K562 (cell line): ENCODE data around the gene RBBP5. TPM values are rescaled to one million over a fixed set of nuclear protein-coding genes. Genes with fewer than 3 reads are reported as not detected.

Experiments used
- BRD4 ChIP-seq: fragments of 200-600 bp; sonication (generic); IDR thresholded peaks from 2 replicates; pipeline ENCODE4 v1.6.1; 2017; ENCODE audit warnings: inconsistent platforms
- CBFA2T2 ChIP-seq: fragments of 450-650 bp; conservative IDR thresholded peaks from 2 replicates; pipeline ENCODE4 v1.6.1; 2017; ENCODE audit warnings: mild to moderate bottlenecking
- CHD1 ChIP-seq: fragments of 200-600 bp; sonication (generic); IDR thresholded peaks from one replicate; pipeline ENCODE4 v1.6.1; 2012; ENCODE audit warnings: mild to moderate bottlenecking, moderate library complexity, low read length, inconsistent platforms
- DACH1 ChIP-seq: fragments of 450-650 bp; IDR thresholded peaks from 2 replicates; pipeline ENCODE4 v1.6.1; 2018; ENCODE audit not compliant: partially characterized antibody
- EHMT2 ChIP-seq: fragments of 450-650 bp; IDR thresholded peaks from 2 replicates; pipeline ENCODE4 v1.6.1; 2018; ENCODE audit warnings: antibody characterized with exemption
- FOXA3 ChIP-seq, 2 experiments: fragments of 450-650 bp in 1 of 2; sonication (generic) in 1 of 2; formaldehyde crosslinking; IDR thresholded peaks in 1 of 2; conservative IDR thresholded peaks in 1 of 2; 2 replicates each; pipeline versions ENCODE4 v1.4.0 to v1.8.0; 2020 to 2022; ENCODE audit warnings: mild to moderate bottlenecking in 2 of 2, missing genetic modification reagents in 1 of 2
- LCOR ChIP-seq: sonication (generic); formaldehyde crosslinking; IDR thresholded peaks from 2 replicates; pipeline ENCODE4 v1.8.0; 2022; ENCODE audit warnings: mild to moderate bottlenecking, missing genetic modification reagents
- NFIC ChIP-seq: fragments of 450-650 bp; IDR thresholded peaks from 2 replicates; pipeline ENCODE4 v1.6.1; 2017; ENCODE audit warnings: mild to moderate bottlenecking, inconsistent platforms
- NR4A1 ChIP-seq, 2 experiments: fragments of 250-450 bp in 1 of 2; fragments of 450-650 bp in 1 of 2; sonication (Bioruptor Pico) in 1 of 2; IDR thresholded peaks; 2 replicates each; pipeline versions ENCODE4 v1.4.0 to v1.6.1; 2016 to 2020; ENCODE audit warnings: mild to moderate bottlenecking in 2 of 2, missing compliant biosample characterization in 1 of 2, missing genetic modification characterization in 1 of 2, moderate library complexity in 1 of 2
- POLR2H ChIP-seq: IDR thresholded peaks from 2 replicates; pipeline ENCODE4 v1.6.1; 2016; ENCODE audit warnings: missing genetic modification characterization, low read depth, mild to moderate bottlenecking, control low read depth, missing compliant biosample characterization, moderate library complexity
- POU5F1 ChIP-seq: fragments of 150-350 bp; IDR thresholded peaks from 2 replicates; pipeline ENCODE4 v1.6.1; 2014; ENCODE audit warnings: borderline replicate concordance, low read length, low read depth, mild to moderate bottlenecking; ENCODE audit not compliant: partially characterized antibody
- REST ChIP-seq, 2 experiments: fragments of 450-650 bp; formaldehyde crosslinking in 1 of 2; IDR thresholded peaks; 2 replicates each; pipeline versions ENCODE4 v1.4.0 to v1.6.1; 2014 to 2020; ENCODE audit warnings: mild to moderate bottlenecking in 2 of 2, borderline replicate concordance in 1 of 2, low read depth in 1 of 2
- RHOXF2B ChIP-seq: fragments of 250-450 bp; sonication (Bioruptor Pico); conservative IDR thresholded peaks from 2 replicates; pipeline ENCODE4 v1.5.1; 2021
- SRSF7 ChIP-seq: fragments of 200-400 bp; formaldehyde crosslinking; optimal IDR thresholded peaks from 2 replicates; pipeline ENCODE3; 2017; ENCODE audit warnings: mild to moderate bottlenecking, low read depth, low read length
- SUPT5H ChIP-seq: fragments of 450-650 bp; IDR thresholded peaks from 2 replicates; pipeline ENCODE4 v1.6.1; 2016
- TCF3 ChIP-seq: sonication (generic); formaldehyde crosslinking; IDR thresholded peaks from 2 replicates; pipeline ENCODE4 v1.4.0; 2020; ENCODE audit warnings: mild to moderate bottlenecking, missing genetic modification reagents
- TCF7 ChIP-seq: sonication (generic); IDR thresholded peaks from 2 replicates; pipeline ENCODE4 v1.6.1; 2016; ENCODE audit warnings: antibody characterized with exemption, borderline replicate concordance
- ZNF316 ChIP-seq: fragments of 450-650 bp; IDR thresholded peaks from 2 replicates; pipeline ENCODE4 v1.6.1; 2016
- ZNF76 ChIP-seq: fragments of 250-450 bp; sonication (Bioruptor Pico); IDR thresholded peaks from 2 replicates; pipeline ENCODE4 v1.4.0; 2020; ENCODE audit warnings: mild to moderate bottlenecking, moderate library complexity, borderline replicate concordance
- polyA plus RNA-seq, 8 experiments: library from polyadenylated mRNA; depleted of rRNA in 4 of 8; stranded (reverse) in 5 of 8; unstranded in 3 of 8; fragments of >200 nt; fragmentation: Nextera tagmentation in 2 of 8; fragmentation: Illumina TruSeq in 1 of 8; extraction: Ambion mirVana in 2 of 8; extraction: Trizol in 1 of 8; gene quantifications; 2 replicates each; pipeline versions ENCODE4 v1.2.1 to v1.2.3, GENCODE V29; 2011 to 2014; ENCODE audit warnings: inconsistent platforms in 1 of 8, missing spikeins in 1 of 8
- total RNA-seq, 7 experiments: library from RNA; depleted of rRNA in 6 of 7; stranded (reverse); fragments of >200 nt in 6 of 7; fragmentation: Illumina TruSeq in 2 of 7; extraction: Trizol in 2 of 7; gene quantifications; 2 replicates each; pipeline versions ENCODE4 v1.2.1 to v1.2.3, GENCODE V29; 2011 to 2021; ENCODE audit warnings: low replicate concordance in 1 of 7
- TF ChIP-seq, protein P1 (sequence below): fragments of 450-650 bp; formaldehyde crosslinking; IDR thresholded peaks from 2 replicates; pipeline ENCODE4 v1.4.0; 2020; ENCODE audit warnings: mild to moderate bottlenecking, mixed read lengths

Gene RBBP5
- total and polyA plus RNA-seq, 9 of the 15 experiments (the other 6 are each of a cell fraction or from before 2014, with no cell fraction given): 17.2 to 37.4 (median 28.4) TPM

- peak; percentile 34; the same call in 1 of the 2 replicates for TF ChIP-seq REST (IDR thresholded peaks at IDR 0.05; ENCODE audit: borderline replicate concordance)
- no peak for TF ChIP-seq REST (CRISPR knock-in tag; IDR thresholded peaks at IDR 0.05; ENCODE audit: low read depth)
- no peak for TF ChIP-seq NFIC
- no peak for TF ChIP-seq FOXA3 (CRISPR knock-in tag; conservative IDR thresholded peaks at IDR 0.05 in 1 of 2, IDR thresholded peaks at IDR 0.05 in 1 of 2)
- TF ChIP-seq, protein P1, sequence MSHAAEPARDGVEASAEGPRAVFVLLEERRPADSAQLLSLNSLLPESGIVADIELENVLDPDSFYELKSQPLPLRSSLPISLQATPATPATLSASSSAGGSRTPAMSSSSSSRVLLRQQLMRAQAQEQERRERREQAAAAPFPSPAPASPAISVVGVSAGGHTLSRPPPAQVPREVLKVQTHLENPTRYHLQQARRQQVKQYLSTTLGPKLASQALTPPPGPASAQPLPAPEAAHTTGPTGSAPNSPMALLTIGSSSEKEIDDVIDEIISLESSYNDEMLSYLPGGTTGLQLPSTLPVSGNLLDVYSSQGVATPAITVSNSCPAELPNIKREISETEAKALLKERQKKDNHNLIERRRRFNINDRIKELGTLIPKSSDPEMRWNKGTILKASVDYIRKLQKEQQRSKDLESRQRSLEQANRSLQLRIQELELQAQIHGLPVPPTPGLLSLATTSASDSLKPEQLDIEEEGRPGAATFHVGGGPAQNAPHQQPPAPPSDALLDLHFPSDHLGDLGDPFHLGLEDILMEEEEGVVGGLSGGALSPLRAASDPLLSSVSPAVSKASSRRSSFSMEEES (CRISPR knock-in tag): no peak
- TF ChIP-seq SRSF7: no peak
- TF ChIP-seq LCOR: no peak
- TF ChIP-seq BRD4: no peak
- no peak for TF ChIP-seq DACH1
- no peak for TF ChIP-seq NR4A1 (CRISPR knock-in tag; IDR thresholded peaks at IDR 0.05)
- no peak for TF ChIP-seq NR4A1 (tag; IDR thresholded peaks at IDR 0.05)
- TF ChIP-seq SUPT5H: no peak
- TF ChIP-seq CHD1: no peak
- no peak for TF ChIP-seq POLR2H (tag)
- 0 out of 2 replicates have a peak, but pooled peaks have one; percentile 14 for TF ChIP-seq CBFA2T2
- TF ChIP-seq ZNF316: no peak
- no peak for TF ChIP-seq ZNF76
- no peak for TF ChIP-seq RHOXF2B (CRISPR knock-in tag)
- TF ChIP-seq EHMT2: no peak
- TF ChIP-seq POU5F1: no peak
- TF ChIP-seq TCF3 (CRISPR knock-in tag): peak; percentile 60
- TF ChIP-seq TCF7: no peak
Observed at GRCh38 chr1:205066141-205066818, 55.5 kb downstream of the RBBP5 start (continued).
